Measurements from ENCODE around the gene CDH13.

DNA sequence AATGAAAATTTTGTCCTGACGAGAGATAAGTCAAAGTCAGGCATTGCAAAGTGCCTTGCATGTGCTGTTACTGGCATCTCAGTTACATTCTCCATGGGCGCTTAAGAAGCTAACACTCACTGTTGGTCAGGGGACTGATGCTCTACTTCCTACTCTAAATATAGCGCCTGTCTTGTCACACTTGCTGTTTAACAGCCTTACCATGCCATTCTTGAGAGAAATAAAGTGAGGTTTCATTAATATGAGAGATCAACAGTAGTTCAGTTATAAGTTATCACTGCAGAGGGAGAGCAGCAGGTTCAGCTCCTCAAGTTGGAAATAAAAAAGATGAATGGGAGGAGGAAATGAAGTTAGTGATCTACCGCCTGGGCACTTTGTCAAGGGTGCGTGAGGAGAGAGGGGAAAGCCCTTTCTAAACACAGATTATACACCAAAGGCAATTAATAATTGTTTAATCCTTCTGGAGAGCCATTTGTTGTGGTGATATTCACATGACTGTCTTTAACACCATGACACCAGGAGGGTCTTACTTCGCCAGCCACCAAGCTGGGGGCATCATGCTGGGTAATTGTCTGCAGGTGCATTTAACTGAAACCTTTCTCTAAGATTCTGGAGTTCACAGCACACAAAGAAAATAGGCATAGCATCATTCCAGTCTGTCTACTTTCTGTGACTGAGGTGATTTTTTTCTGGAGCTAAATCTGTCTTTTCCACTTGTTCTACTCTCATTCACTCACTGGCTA is 612.4 kb downstream of the CDH13 start:
- TF ChIP-seq CSDC2 (CRISPR knock-in tag; IDR thresholded peaks at IDR 0.05) (no peak), ZFP3 (CRISPR knock-in tag; IDR thresholded peaks at IDR 0.05) (no peak), ZFP30 (CRISPR knock-in tag; IDR thresholded peaks at IDR 0.05) (no peak), ARNTL (CRISPR knock-in tag; IDR thresholded peaks at IDR 0.05; ENCODE audit: borderline replicate concordance, low read depth) (no peak), ZNF8 (CRISPR knock-in tag; IDR thresholded peaks at IDR 0.05) (no peak), TOX (CRISPR knock-in tag; IDR thresholded peaks at IDR 0.05; ENCODE audit: borderline replicate concordance) (no peak), GLIS3 (CRISPR knock-in tag; IDR thresholded peaks at IDR 0.05) (no peak)
- TF ChIP-seq, protein P1, sequence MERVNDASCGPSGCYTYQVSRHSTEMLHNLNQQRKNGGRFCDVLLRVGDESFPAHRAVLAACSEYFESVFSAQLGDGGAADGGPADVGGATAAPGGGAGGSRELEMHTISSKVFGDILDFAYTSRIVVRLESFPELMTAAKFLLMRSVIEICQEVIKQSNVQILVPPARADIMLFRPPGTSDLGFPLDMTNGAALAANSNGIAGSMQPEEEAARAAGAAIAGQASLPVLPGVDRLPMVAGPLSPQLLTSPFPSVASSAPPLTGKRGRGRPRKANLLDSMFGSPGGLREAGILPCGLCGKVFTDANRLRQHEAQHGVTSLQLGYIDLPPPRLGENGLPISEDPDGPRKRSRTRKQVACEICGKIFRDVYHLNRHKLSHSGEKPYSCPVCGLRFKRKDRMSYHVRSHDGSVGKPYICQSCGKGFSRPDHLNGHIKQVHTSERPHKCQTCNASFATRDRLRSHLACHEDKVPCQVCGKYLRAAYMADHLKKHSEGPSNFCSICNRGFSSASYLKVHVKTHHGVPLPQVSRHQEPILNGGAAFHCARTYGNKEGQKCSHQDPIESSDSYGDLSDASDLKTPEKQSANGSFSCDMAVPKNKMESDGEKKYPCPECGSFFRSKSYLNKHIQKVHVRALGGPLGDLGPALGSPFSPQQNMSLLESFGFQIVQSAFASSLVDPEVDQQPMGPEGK (CRISPR knock-in tag; IDR thresholded peaks at IDR 0.05; ENCODE audit: borderline replicate concordance), result no peak
- TF ChIP-seq, protein P2, sequence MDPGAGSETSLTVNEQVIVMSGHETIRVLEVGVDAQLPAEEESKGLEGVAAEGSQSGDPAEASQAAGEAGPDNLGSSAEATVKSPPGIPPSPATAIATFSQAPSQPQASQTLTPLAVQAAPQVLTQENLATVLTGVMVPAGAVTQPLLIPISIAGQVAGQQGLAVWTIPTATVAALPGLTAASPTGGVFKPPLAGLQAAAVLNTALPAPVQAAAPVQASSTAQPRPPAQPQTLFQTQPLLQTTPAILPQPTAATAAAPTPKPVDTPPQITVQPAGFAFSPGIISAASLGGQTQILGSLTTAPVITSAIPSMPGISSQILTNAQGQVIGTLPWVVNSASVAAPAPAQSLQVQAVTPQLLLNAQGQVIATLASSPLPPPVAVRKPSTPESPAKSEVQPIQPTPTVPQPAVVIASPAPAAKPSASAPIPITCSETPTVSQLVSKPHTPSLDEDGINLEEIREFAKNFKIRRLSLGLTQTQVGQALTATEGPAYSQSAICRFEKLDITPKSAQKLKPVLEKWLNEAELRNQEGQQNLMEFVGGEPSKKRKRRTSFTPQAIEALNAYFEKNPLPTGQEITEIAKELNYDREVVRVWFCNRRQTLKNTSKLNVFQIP (CRISPR knock-in tag; IDR thresholded peaks at IDR 0.05; ENCODE audit: borderline replicate concordance, low read depth), result no peak
- TF ChIP-seq, protein P3, sequence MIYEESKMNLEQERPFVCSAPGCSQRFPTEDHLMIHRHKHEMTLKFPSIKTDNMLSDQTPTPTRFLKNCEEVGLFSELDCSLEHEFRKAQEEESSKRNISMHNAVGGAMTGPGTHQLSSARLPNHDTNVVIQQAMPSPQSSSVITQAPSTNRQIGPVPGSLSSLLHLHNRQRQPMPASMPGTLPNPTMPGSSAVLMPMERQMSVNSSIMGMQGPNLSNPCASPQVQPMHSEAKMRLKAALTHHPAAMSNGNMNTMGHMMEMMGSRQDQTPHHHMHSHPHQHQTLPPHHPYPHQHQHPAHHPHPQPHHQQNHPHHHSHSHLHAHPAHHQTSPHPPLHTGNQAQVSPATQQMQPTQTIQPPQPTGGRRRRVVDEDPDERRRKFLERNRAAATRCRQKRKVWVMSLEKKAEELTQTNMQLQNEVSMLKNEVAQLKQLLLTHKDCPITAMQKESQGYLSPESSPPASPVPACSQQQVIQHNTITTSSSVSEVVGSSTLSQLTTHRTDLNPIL (CRISPR knock-in tag; IDR thresholded peaks at IDR 0.05; ENCODE audit: low read depth), result no peak

Data from SK-N-SH treated with all-trans-retinoic acid at 6 μM for 48 hours (cell line).